GM12878 (cell line): ENCODE results near the gene SNCB.

ENCODE experiments used
- CBX5 ChIP-seq: sonication (generic); IDR thresholded peaks from 2 replicates; pipeline ENCODE4 v1.6.1; 2016; ENCODE audit warnings: low read depth, moderate library complexity, mild to moderate bottlenecking, inconsistent platforms
- CEBPB ChIP-seq, 2 experiments: fragments of 150-350 bp in 1 of 2; IDR thresholded peaks; 2 replicates each; pipeline ENCODE4 v1.6.1; 2012 to 2014; ENCODE audit warnings: low read depth in 2 of 2, low read length in 2 of 2, borderline replicate concordance in 1 of 2, inconsistent platforms in 1 of 2
- CHD4 ChIP-seq: fragments of 200-600 bp; sonication (generic); IDR thresholded peaks from 2 replicates; pipeline ENCODE4 v1.6.1; 2016; ENCODE audit warnings: mild to moderate bottlenecking
- CTCF ChIP-seq, 3 experiments: IDR thresholded peaks in 2 of 3; conservative IDR thresholded peaks in 1 of 3; 2 replicates each; pipeline ENCODE4 v1.5.1; 2011; ENCODE audit warnings: low read depth in 3 of 3, low read length in 3 of 3, mild to moderate bottlenecking in 3 of 3, control low read depth in 2 of 3, moderate library complexity in 2 of 3, inconsistent platforms in 1 of 3, mixed read lengths in 1 of 3; ENCODE audit not compliant: control insufficient read depth in 2 of 3, insufficient read depth in 1 of 3; ENCODE audit errors: extremely low read depth in 1 of 3
- HDAC2 ChIP-seq: fragments of 200-600 bp; sonication (generic); IDR thresholded peaks from 2 replicates; pipeline ENCODE4 v1.6.1; 2017
- IRF3 ChIP-seq: fragments of 450-650 bp; IDR thresholded peaks from 2 replicates; pipeline ENCODE4 v1.6.1; 2014; ENCODE audit warnings: mild to moderate bottlenecking
- TF ChIP-seq, protein P1 (sequence below): fragments of 450-650 bp; IDR thresholded peaks from 2 replicates; pipeline ENCODE4 v1.6.1; 2017; ENCODE audit warnings: mild to moderate bottlenecking, low read depth, inconsistent platforms; ENCODE audit not compliant: poor library complexity, severe bottlenecking
- TF ChIP-seq, protein P2 (sequence below): IDR thresholded peaks from 2 replicates; pipeline ENCODE4 v1.6.1; 2012; ENCODE audit warnings: low read depth, low read length, improper control_type of control experiment

DNA sequence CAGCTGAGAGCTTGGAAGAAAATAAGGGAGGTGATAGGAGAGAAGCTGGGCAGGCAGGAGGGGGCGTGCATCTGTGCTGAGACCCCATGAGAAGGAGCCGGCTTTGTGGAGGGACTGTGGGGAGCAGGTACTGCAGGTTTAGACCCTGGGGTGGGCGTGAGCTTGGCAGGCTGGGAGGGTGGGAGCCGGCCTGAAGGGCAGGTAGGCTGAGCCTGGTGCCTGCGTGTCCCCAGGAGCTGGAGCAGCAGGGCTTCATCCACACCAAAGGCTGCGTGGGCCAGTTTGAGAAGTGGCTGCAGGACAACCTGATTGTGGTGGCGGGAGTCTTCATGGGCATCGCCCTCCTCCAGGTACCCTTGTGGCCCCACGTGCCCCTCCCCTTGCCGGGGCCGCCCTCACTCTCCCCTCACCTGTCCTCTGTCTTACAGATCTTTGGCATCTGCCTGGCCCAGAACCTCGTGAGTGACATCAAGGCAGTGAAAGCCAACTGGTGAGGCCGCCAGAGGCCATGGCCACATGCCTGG is 26.2 kb upstream of the SNCB start:
- TF ChIP-seq HDAC2 = no peak
- no peak for TF ChIP-seq CEBPB (IDR thresholded peaks at IDR 0.05; ENCODE audit: borderline replicate concordance in 1 of 2, low read depth in 2 of 2, low read length in 2 of 2)
- no peak for TF ChIP-seq IRF3
- no peak for TF ChIP-seq CBX5
- TF ChIP-seq, protein P1, sequence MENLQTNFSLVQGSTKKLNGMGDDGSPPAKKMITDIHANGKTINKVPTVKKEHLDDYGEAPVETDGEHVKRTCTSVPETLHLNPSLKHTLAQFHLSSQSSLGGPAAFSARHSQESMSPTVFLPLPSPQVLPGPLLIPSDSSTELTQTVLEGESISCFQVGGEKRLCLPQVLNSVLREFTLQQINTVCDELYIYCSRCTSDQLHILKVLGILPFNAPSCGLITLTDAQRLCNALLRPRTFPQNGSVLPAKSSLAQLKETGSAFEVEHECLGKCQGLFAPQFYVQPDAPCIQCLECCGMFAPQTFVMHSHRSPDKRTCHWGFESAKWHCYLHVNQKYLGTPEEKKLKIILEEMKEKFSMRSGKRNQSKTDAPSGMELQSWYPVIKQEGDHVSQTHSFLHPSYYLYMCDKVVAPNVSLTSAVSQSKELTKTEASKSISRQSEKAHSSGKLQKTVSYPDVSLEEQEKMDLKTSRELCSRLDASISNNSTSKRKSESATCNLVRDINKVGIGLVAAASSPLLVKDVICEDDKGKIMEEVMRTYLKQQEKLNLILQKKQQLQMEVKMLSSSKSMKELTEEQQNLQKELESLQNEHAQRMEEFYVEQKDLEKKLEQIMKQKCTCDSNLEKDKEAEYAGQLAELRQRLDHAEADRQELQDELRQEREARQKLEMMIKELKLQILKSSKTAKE = no peak
- TF ChIP-seq CHD4 = no peak
- TF ChIP-seq, protein P2, sequence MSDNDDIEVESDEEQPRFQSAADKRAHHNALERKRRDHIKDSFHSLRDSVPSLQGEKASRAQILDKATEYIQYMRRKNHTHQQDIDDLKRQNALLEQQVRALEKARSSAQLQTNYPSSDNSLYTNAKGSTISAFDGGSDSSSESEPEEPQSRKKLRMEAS = no peak
- no peak for TF ChIP-seq CTCF (IDR thresholded peaks at IDR 0.05 in 2 of 3, conservative IDR thresholded peaks at IDR 0.05 in 1 of 3; ENCODE audit: control insufficient read depth in 2 of 3, extremely low read depth in 1 of 3, insufficient read depth in 1 of 3, low read depth in 3 of 3, low read length in 3 of 3)
